Measurements from ENCODE around the gene TFRC. TPM values are rescaled to one million over a fixed set of nuclear protein-coding genes. Genes with fewer than 3 reads are reported as not detected.
"Not testable (repeated sequence)": the region's sequence is repeated elsewhere in the genome, so short reads cannot be mapped to it uniquely, and the experiment has no call there.

TFRC gene
- total RNA-seq, 5 donors from 2014 or later (not counting 1 experiment from before 2014, with no cell fraction given) = 71.3 to 162 (median 73.0) TPM

- no peaks in the 10 kb centered on the region for H3K9me3 ChIP-seq
- peaks cover 24 to 38% of the 10 kb centered on the region in 2 experiments for H3K4me1 ChIP-seq (ENCODE audit: control insufficient read depth in 1 of 2, extremely low read depth in 1 of 2, insufficient read depth in 2 of 2, low read length in 2 of 2)
- Mint-ChIP-seq H3K27ac (peak overlapping the region; percentile 84 to 94), H3K4me3 (peak overlapping the region; percentile 86 to 97 (median 95)), H3K9me3 (no peaks in the 10 kb centered on the region), H3K36me3 (peaks cover 13% of the 10 kb centered on the region), H3K4me1 (peaks cover 50 to 52% (median 51%) of the 10 kb centered on the region in 3 donors), H3K27me3 (no peaks in the 10 kb centered on the region)
- no peak overlapping the region for H3K27ac ChIP-seq (ENCODE audit: low read length)
- no peak for DNase-seq
- H3K4me3 ChIP-seq (ENCODE audit: control insufficient read depth in 1 of 2, extremely low read depth in 1 of 2, low read length in 1 of 2) = peak overlapping the region in 1 of 2 donors; percentile 86
- peaks cover 0 to 16% of the 10 kb centered on the region in 2 donors for H3K36me3 ChIP-seq (ENCODE audit: control insufficient read depth in 2 of 2, extremely low read depth in 1 of 2, insufficient read depth in 1 of 2, low read length in 1 of 2)
- 52% methylated on average over 2 of the region's 3 CpGs for WGBS (ENCODE audit: insufficient coverage)
- no peak for ATAC-seq (replicated peaks in 1 of 4)
- no peaks in the 10 kb centered on the region for H3K27me3 ChIP-seq (replicated peaks in 1 of 2; ENCODE audit: control insufficient read depth in 2 of 2, extremely low read depth in 1 of 2, insufficient read depth in 2 of 2, low read length in 1 of 2)
- POLR2A ChIA-PET = interaction anchor here in 1 of 2 donors (0.5 to 0.6 kb wide), 3 partner anchors 13 to 541 kb away, joined by 4 to 8 read pairs (median 7); no protein-coding TSS in a partner anchor
- CTCF ChIA-PET = interaction anchor here in 1 of 2 donors (1.0 kb wide), 1 partner anchor 11 kb away, joined by 5 read pairs; no protein-coding TSS in a partner anchor
These were observed 2.2 kb downstream of the TFRC start for GRCh38 chr3:196079682-196080081.

- no peak overlapping the region for H3K4me3 ChIP-seq (ENCODE audit: control insufficient read depth in 1 of 2, extremely low read depth in 1 of 2, low read length in 1 of 2)
- peaks cover 36% of the 10 kb centered on the region for H3K36me3 Mint-ChIP-seq
- DNase-seq (no peak), ATAC-seq (replicated peaks in 1 of 4) (no peak)
- ChIA-PET CTCF (interaction anchor here (0.5 to 8.1 kb wide), 11 partner anchors 10 to 1725 kb away, joined by 3 to 69 read pairs (median 4); no protein-coding TSS in a partner anchor), POLR2A (interaction anchor here in 1 of 2 donors (0.6 kb wide), 1 partner anchor 181 kb away, joined by 5 read pairs; no protein-coding TSS in a partner anchor)
- H3K9me3 ChIP-seq = no peaks in the 10 kb centered on the region
- peaks cover 10 to 21% of the 10 kb centered on the region in 2 experiments for H3K4me1 ChIP-seq (ENCODE audit: control insufficient read depth in 1 of 2, extremely low read depth in 1 of 2, insufficient read depth in 2 of 2, low read length in 2 of 2)
- no CpG with 5 or more reads among the region's 6 CpGs for WGBS (ENCODE audit: insufficient coverage)
- no peak overlapping the region for H3K27ac ChIP-seq (ENCODE audit: low read length)
- H3K27me3 ChIP-seq (replicated peaks in 1 of 2; ENCODE audit: control insufficient read depth in 2 of 2, extremely low read depth in 1 of 2, insufficient read depth in 2 of 2, low read length in 1 of 2) = no peaks in the 10 kb centered on the region
- no peaks in the 10 kb centered on the region for H3K9me3 Mint-ChIP-seq
- H3K36me3 ChIP-seq (ENCODE audit: control insufficient read depth in 2 of 2, extremely low read depth in 1 of 2, insufficient read depth in 1 of 2, low read length in 1 of 2) = peaks cover 9 to 57% of the 10 kb centered on the region in 2 donors
- H3K27ac Mint-ChIP-seq = peak overlapping the region; percentile 25 to 59
- H3K4me3 Mint-ChIP-seq = no peak overlapping the region
- H3K4me1 Mint-ChIP-seq = peaks cover 30 to 39% (median 38%) of the 10 kb centered on the region in 3 donors
- no peaks in the 10 kb centered on the region for H3K27me3 Mint-ChIP-seq
These were observed 6.9 kb downstream of the TFRC start for GRCh38 chr3:196075013-196075412.

GRCh38 chr3:196073255-196073753 is 8.6 kb downstream of the TFRC start:
- Mint-ChIP-seq H3K27ac (peak overlapping the region; percentile 47 to 53), H3K4me3 (no peak overlapping the region), H3K4me1 (peaks cover 15 to 26% (median 26%) of the 10 kb centered on the region in 3 donors), H3K36me3 (peaks cover 40% of the 10 kb centered on the region), H3K27me3 (no peaks in the 10 kb centered on the region), H3K9me3 (no peaks in the 10 kb centered on the region)
- Histone ChIP-seq H3K27ac (ENCODE audit: low read length) (no peak overlapping the region), H3K27me3 (replicated peaks in 1 of 2; ENCODE audit: control insufficient read depth in 2 of 2, extremely low read depth in 1 of 2, insufficient read depth in 2 of 2, low read length in 1 of 2) (no peaks in the 10 kb centered on the region), H3K36me3 (ENCODE audit: control insufficient read depth in 2 of 2, extremely low read depth in 1 of 2, insufficient read depth in 1 of 2, low read length in 1 of 2) (peaks cover 18 to 73% of the 10 kb centered on the region in 2 donors), H3K4me3 (ENCODE audit: control insufficient read depth in 1 of 2, extremely low read depth in 1 of 2, low read length in 1 of 2) (no peak overlapping the region), H3K4me1 (ENCODE audit: control insufficient read depth in 1 of 2, extremely low read depth in 1 of 2, insufficient read depth in 2 of 2, low read length in 2 of 2) (peaks cover 0 to 4% of the 10 kb centered on the region in 2 experiments), H3K9me3 (no peaks in the 10 kb centered on the region)
- POLR2A ChIA-PET = interaction anchor here (0.6 to 1.4 kb wide), 8 partner anchors 9 to 658 kb away, joined by 3 to 11 read pairs (median 4); no protein-coding TSS in a partner anchor
- WGBS (ENCODE audit: insufficient coverage) = 0% methylated on average over 2 of the region's 6 CpGs
- peak; percentile 91 to 99 (median 97) for ATAC-seq (replicated peaks in 1 of 4)
- CTCF ChIA-PET = interaction anchor here (0.5 to 8.1 kb wide), 30 partner anchors 9 to 1562 kb away, joined by 3 to 69 read pairs (median 5); partner anchors contain the start of gene UBXN7 (in 1 of the 2)
- DNase-seq = peak; percentile 35 to 90 (median 64)

GRCh38 chr3:196072313-196072712 is 9.6 kb downstream of the TFRC start:
- no peak for ATAC-seq (replicated peaks in 1 of 4)
- WGBS (ENCODE audit: insufficient coverage) = no CpG with 5 or more reads among the region's 1 CpG
- POLR2A ChIA-PET = interaction anchor here (0.5 to 0.7 kb wide), 2 partner anchors 10 to 115 kb away, joined by 3 read pairs; no protein-coding TSS in a partner anchor

GRCh38 chr3:196068812-196069211 is 13.1 kb downstream of the TFRC start:
- DNase-seq; H3K4me1 ChIP-seq (ENCODE audit: control insufficient read depth in 1 of 2, extremely low read depth in 1 of 2, insufficient read depth in 2 of 2, low read length in 2 of 2); H3K4me3 ChIP-seq (ENCODE audit: control insufficient read depth in 1 of 2, extremely low read depth in 1 of 2, low read length in 1 of 2); H3K27ac Mint-ChIP-seq; H3K9me3 ChIP-seq; H3K4me3 Mint-ChIP-seq; H3K27me3 ChIP-seq (replicated peaks in 1 of 2; ENCODE audit: control insufficient read depth in 2 of 2, extremely low read depth in 1 of 2, insufficient read depth in 2 of 2, low read length in 1 of 2); H3K27me3 Mint-ChIP-seq; ATAC-seq (replicated peaks in 1 of 4); POLR2A ChIA-PET; H3K4me1 Mint-ChIP-seq; H3K9me3 Mint-ChIP-seq; H3K27ac ChIP-seq (ENCODE audit: low read length): not testable (repeated sequence)
- H3K36me3 ChIP-seq (ENCODE audit: control insufficient read depth in 2 of 2, extremely low read depth in 1 of 2, insufficient read depth in 1 of 2, low read length in 1 of 2) = peaks cover 37 to 94% of the 10 kb centered on the region in 2 donors
- WGBS (ENCODE audit: insufficient coverage) = 100% methylated on average over 1 of the region's 4 CpGs
- peaks cover 65% of the 10 kb centered on the region for H3K36me3 Mint-ChIP-seq
- CTCF ChIA-PET = interaction anchor here (0.7 to 8.1 kb wide), 3 partner anchors 11 to 186 kb away, joined by 3 to 69 read pairs (median 5); no protein-coding TSS in a partner anchor

More at GRCh38 chr3:196072313-196072712, 9.6 kb downstream of the TFRC start:
- peaks cover 25 to 83% of the 10 kb centered on the region in 2 donors for H3K36me3 ChIP-seq (ENCODE audit: control insufficient read depth in 2 of 2, extremely low read depth in 1 of 2, insufficient read depth in 1 of 2, low read length in 1 of 2)
- Mint-ChIP-seq H3K27me3 (no peaks in the 10 kb centered on the region), H3K4me1 (peaks cover 5 to 17% (median 17%) of the 10 kb centered on the region in 3 donors), H3K36me3 (peaks cover 49% of the 10 kb centered on the region), H3K4me3 (no peak overlapping the region), H3K27ac (no peak overlapping the region), H3K9me3 (no peaks in the 10 kb centered on the region)
- no peaks in the 10 kb centered on the region for H3K27me3 ChIP-seq (replicated peaks in 1 of 2; ENCODE audit: control insufficient read depth in 2 of 2, extremely low read depth in 1 of 2, insufficient read depth in 2 of 2, low read length in 1 of 2)
- H3K9me3 ChIP-seq = no peaks in the 10 kb centered on the region
- peaks cover 0 to 4% of the 10 kb centered on the region in 2 experiments for H3K4me1 ChIP-seq (ENCODE audit: control insufficient read depth in 1 of 2, extremely low read depth in 1 of 2, insufficient read depth in 2 of 2, low read length in 2 of 2)
- CTCF ChIA-PET = interaction anchor here (0.6 to 8.1 kb wide), 12 partner anchors 25 to 181 kb away, joined by 3 to 69 read pairs (median 6); no protein-coding TSS in a partner anchor
- no peak for DNase-seq
- no peak overlapping the region for H3K4me3 ChIP-seq (ENCODE audit: control insufficient read depth in 1 of 2, extremely low read depth in 1 of 2, low read length in 1 of 2)
- no peak overlapping the region for H3K27ac ChIP-seq (ENCODE audit: low read length)

- no peak for ATAC-seq (replicated peaks in 1 of 4)
- H3K4me3 ChIP-seq (ENCODE audit: control insufficient read depth in 1 of 2, extremely low read depth in 1 of 2, low read length in 1 of 2) = no peak overlapping the region
- no peaks in the 10 kb centered on the region for H3K27me3 ChIP-seq (replicated peaks in 1 of 2; ENCODE audit: control insufficient read depth in 2 of 2, extremely low read depth in 1 of 2, insufficient read depth in 2 of 2, low read length in 1 of 2)
- H3K27me3 Mint-ChIP-seq = no peaks in the 10 kb centered on the region
- H3K36me3 ChIP-seq (ENCODE audit: control insufficient read depth in 2 of 2, extremely low read depth in 1 of 2, insufficient read depth in 1 of 2, low read length in 1 of 2) = peaks cover 37 to 95% of the 10 kb centered on the region in 2 donors
- WGBS (ENCODE audit: insufficient coverage) = no CpG with 5 or more reads among the region's 3 CpGs
- no peaks in the 10 kb centered on the region for H3K9me3 ChIP-seq
- POLR2A ChIA-PET = interaction anchor here in 1 of 2 donors (0.7 kb wide), 1 partner anchor 295 kb away, joined by 3 read pairs; no protein-coding TSS in a partner anchor
- H3K4me1 Mint-ChIP-seq = peaks cover 0 to 2% (median under 1%) of the 10 kb centered on the region in 3 donors
- no peak overlapping the region for H3K4me3 Mint-ChIP-seq
- no peak overlapping the region for H3K27ac Mint-ChIP-seq
- H3K36me3 Mint-ChIP-seq = peaks cover 65% of the 10 kb centered on the region
- no peaks in the 10 kb centered on the region for H3K4me1 ChIP-seq (ENCODE audit: control insufficient read depth in 1 of 2, extremely low read depth in 1 of 2, insufficient read depth in 2 of 2, low read length in 2 of 2)
- H3K27ac ChIP-seq (ENCODE audit: low read length) = no peak overlapping the region
- DNase-seq = no peak
- CTCF ChIA-PET = no interaction called here
- no peaks in the 10 kb centered on the region for H3K9me3 Mint-ChIP-seq
These were observed 14.5 kb downstream of the TFRC start for GRCh38 chr3:196067439-196067838.
